HepG2 (cell line): ENCODE results near the gene YPEL4. TPM values are rescaled to one million over a fixed set of nuclear protein-coding genes. Genes with fewer than 3 reads are reported as not detected.

Experiments used
- ETS1 ChIP-seq: sonication (generic); formaldehyde crosslinking; IDR thresholded peaks from 2 replicates; pipeline ENCODE4 v1.4.0; 2020; ENCODE audit warnings: missing genetic modification reagents
- MBNL3 ChIP-seq: fragments of 250-450 bp; sonication (Bioruptor Pico); conservative IDR thresholded peaks from 2 replicates; pipeline ENCODE4 v1.8.0; 2022; ENCODE audit warnings: mild to moderate bottlenecking, inconsistent platforms
- SP5 ChIP-seq: IDR thresholded peaks from 2 replicates; pipeline ENCODE4 v1.6.1; 2016; ENCODE audit warnings: low read depth, borderline replicate concordance
- ZSCAN5A ChIP-seq: sonication (generic); formaldehyde crosslinking; IDR thresholded peaks from 2 replicates; pipeline ENCODE4 v1.8.0; 2022; ENCODE audit warnings: mild to moderate bottlenecking, missing genetic modification reagents, borderline replicate concordance
- polyA plus RNA-seq, 8 experiments: library from polyadenylated mRNA; depleted of rRNA in 3 of 8; stranded (reverse) in 7 of 8; unstranded in 1 of 8; fragments of >200 nt; fragmentation: Illumina TruSeq in 4 of 8; extraction: Trizol in 4 of 8; gene quantifications; 2 replicates each; pipeline versions ENCODE4 v1.2.1 to v1.2.3, GENCODE V29; 2011 to 2016; ENCODE audit warnings: low read depth in 4 of 8, missing spikeins in 1 of 8, mixed read lengths in 1 of 8; ENCODE audit not compliant: insufficient read depth in 1 of 8
- total RNA-seq, 5 experiments: library from RNA; depleted of rRNA; stranded (reverse); fragments of >200 nt; fragmentation: Illumina TruSeq; extraction: Trizol; gene quantifications; 2 replicates each; pipeline ENCODE4 v1.2.3, GENCODE V29; 2016; ENCODE audit warnings: low read depth in 1 of 5
- TF ChIP-seq, protein P1 (sequence below): sonication (generic); formaldehyde crosslinking; IDR thresholded peaks from 2 replicates; pipeline ENCODE4 v1.4.0; 2020; ENCODE audit warnings: low read depth, missing genetic modification reagents
- TF ChIP-seq, protein P2 (sequence below): sonication (generic); formaldehyde crosslinking; IDR thresholded peaks from 2 replicates; pipeline ENCODE4 v1.4.0; 2020; ENCODE audit warnings: missing genetic modification reagents
- TF ChIP-seq, protein P3 (sequence below): sonication (generic); formaldehyde crosslinking; IDR thresholded peaks from 2 replicates; pipeline ENCODE4 v1.5.1; 2020; ENCODE audit warnings: mild to moderate bottlenecking, missing genetic modification reagents, moderate library complexity
- TF ChIP-seq, protein P4 (sequence below): sonication (generic); formaldehyde crosslinking; IDR thresholded peaks from 2 replicates; pipeline ENCODE4 v1.4.0; 2020; ENCODE audit warnings: missing genetic modification reagents

YPEL4 gene
- total and polyA plus RNA-seq, 2 of the 13 experiments (the other 11 are each of a cell fraction or from before 2014, with no cell fraction given) = 0.04 TPM; not detected in 1

- TF ChIP-seq ETS1 (CRISPR knock-in tag) (no peak), SP5 (no peak), ZSCAN5A (CRISPR knock-in tag) (no peak), MBNL3 (CRISPR knock-in tag) (no peak)
- TF ChIP-seq, protein P1, sequence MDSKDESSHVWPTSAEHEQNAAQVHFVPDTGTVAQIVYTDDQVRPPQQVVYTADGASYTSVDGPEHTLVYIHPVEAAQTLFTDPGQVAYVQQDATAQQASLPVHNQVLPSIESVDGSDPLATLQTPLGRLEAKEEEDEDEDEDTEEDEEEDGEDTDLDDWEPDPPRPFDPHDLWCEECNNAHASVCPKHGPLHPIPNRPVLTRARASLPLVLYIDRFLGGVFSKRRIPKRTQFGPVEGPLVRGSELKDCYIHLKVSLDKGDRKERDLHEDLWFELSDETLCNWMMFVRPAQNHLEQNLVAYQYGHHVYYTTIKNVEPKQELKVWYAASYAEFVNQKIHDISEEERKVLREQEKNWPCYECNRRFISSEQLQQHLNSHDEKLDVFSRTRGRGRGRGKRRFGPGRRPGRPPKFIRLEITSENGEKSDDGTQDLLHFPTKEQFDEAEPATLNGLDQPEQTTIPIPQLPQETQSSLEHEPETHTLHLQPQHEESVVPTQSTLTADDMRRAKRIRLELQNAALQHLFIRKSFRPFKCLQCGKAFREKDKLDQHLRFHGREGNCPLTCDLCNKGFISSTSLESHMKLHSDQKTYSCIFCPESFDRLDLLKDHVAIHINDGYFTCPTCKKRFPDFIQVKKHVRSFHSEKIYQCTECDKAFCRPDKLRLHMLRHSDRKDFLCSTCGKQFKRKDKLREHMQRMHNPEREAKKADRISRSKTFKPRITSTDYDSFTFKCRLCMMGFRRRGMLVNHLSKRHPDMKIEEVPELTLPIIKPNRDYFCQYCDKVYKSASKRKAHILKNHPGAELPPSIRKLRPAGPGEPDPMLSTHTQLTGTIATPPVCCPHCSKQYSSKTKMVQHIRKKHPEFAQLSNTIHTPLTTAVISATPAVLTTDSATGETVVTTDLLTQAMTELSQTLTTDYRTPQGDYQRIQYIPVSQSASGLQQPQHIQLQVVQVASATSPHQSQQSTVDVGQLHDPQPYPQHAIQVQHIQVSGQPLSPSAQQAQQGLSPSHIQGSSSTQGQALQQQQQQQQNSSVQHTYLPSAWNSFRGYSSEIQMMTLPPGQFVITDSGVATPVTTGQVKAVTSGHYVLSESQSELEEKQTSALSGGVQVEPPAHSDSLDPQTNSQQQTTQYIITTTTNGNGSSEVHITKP (CRISPR knock-in tag) = peak; percentile 98
- TF ChIP-seq, protein P2, sequence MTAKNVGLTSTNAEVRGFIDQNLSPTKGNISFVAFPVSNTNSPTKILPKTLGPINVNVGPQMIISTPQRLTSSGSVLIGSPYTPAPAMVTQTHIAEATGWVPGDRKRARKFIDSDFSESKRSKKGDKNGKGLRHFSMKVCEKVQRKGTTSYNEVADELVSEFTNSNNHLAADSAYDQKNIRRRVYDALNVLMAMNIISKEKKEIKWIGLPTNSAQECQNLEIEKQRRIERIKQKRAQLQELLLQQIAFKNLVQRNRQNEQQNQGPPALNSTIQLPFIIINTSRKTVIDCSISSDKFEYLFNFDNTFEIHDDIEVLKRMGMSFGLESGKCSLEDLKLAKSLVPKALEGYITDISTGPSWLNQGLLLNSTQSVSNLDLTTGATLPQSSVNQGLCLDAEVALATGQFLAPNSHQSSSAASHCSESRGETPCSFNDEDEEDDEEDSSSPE (CRISPR knock-in tag) = peak; percentile 77
- TF ChIP-seq, protein P3, sequence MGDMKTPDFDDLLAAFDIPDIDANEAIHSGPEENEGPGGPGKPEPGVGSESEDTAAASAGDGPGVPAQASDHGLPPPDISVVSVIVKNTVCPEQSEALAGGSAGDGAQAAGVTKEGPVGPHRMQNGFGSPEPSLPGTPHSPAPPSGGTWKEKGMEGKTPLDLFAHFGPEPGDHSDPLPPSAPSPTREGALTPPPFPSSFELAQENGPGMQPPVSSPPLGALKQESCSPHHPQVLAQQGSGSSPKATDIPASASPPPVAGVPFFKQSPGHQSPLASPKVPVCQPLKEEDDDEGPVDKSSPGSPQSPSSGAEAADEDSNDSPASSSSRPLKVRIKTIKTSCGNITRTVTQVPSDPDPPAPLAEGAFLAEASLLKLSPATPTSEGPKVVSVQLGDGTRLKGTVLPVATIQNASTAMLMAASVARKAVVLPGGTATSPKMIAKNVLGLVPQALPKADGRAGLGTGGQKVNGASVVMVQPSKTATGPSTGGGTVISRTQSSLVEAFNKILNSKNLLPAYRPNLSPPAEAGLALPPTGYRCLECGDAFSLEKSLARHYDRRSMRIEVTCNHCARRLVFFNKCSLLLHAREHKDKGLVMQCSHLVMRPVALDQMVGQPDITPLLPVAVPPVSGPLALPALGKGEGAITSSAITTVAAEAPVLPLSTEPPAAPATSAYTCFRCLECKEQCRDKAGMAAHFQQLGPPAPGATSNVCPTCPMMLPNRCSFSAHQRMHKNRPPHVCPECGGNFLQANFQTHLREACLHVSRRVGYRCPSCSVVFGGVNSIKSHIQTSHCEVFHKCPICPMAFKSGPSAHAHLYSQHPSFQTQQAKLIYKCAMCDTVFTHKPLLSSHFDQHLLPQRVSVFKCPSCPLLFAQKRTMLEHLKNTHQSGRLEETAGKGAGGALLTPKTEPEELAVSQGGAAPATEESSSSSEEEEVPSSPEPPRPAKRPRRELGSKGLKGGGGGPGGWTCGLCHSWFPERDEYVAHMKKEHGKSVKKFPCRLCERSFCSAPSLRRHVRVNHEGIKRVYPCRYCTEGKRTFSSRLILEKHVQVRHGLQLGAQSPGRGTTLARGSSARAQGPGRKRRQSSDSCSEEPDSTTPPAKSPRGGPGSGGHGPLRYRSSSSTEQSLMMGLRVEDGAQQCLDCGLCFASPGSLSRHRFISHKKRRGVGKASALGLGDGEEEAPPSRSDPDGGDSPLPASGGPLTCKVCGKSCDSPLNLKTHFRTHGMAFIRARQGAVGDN (CRISPR knock-in tag) = peak; percentile 73
- TF ChIP-seq, protein P4, sequence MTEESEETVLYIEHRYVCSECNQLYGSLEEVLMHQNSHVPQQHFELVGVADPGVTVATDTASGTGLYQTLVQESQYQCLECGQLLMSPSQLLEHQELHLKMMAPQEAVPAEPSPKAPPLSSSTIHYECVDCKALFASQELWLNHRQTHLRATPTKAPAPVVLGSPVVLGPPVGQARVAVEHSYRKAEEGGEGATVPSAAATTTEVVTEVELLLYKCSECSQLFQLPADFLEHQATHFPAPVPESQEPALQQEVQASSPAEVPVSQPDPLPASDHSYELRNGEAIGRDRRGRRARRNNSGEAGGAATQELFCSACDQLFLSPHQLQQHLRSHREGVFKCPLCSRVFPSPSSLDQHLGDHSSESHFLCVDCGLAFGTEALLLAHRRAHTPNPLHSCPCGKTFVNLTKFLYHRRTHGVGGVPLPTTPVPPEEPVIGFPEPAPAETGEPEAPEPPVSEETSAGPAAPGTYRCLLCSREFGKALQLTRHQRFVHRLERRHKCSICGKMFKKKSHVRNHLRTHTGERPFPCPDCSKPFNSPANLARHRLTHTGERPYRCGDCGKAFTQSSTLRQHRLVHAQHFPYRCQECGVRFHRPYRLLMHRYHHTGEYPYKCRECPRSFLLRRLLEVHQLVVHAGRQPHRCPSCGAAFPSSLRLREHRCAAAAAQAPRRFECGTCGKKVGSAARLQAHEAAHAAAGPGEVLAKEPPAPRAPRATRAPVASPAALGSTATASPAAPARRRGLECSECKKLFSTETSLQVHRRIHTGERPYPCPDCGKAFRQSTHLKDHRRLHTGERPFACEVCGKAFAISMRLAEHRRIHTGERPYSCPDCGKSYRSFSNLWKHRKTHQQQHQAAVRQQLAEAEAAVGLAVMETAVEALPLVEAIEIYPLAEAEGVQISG (CRISPR knock-in tag) = peak; percentile 91
Observed at GRCh38 chr11:57667736-57668433, 18.2 kb upstream of the YPEL4 start, which contains the start of gene ZDHHC5 (continued).
